ENCODE measurements around the gene DDX55. TPM values are rescaled to one million over a fixed set of nuclear protein-coding genes. Genes with fewer than 3 reads are reported as not detected.

Gene DDX55
- total and polyA plus RNA-seq, 2 donors (not counting 1 experiment from before 2014, with no cell fraction given): 11.2 to 14.9 TPM

GRCh38 chr12:123607756-123608155, 5.9 kb downstream of the DDX55 start:
- no peaks in the 10 kb centered on the region for H3K4me1 ChIP-seq (ENCODE audit: control insufficient read depth, extremely low read depth, insufficient read depth, low read length)
- TF ChIP-seq CTCF (conservative IDR thresholded peaks at IDR 0.05 in 1 of 2, IDR thresholded peaks at IDR 0.05 in 1 of 2; ENCODE audit: low read depth in 1 of 2, low read length in 2 of 2) (no peak), EZH2 (IDR thresholded peaks at IDR 0.05; ENCODE audit: low read length, missing control alignments) (no peak)
- no peak for DNase-seq (ENCODE audit: low read depth in 2 of 2)
- no peak overlapping the region for H3K27ac ChIP-seq (ENCODE audit: insufficient read depth, low read length)
- no peaks in the 10 kb centered on the region for H3K27me3 ChIP-seq (ENCODE audit: control insufficient read depth, insufficient read depth, low read length)
- no peaks in the 10 kb centered on the region for H4K20me1 ChIP-seq (ENCODE audit: control insufficient read depth, extremely low read depth, insufficient read depth, low read length)
- H3K36me3 ChIP-seq (ENCODE audit: control insufficient read depth, insufficient read depth, low read length): peaks cover 19% of the 10 kb centered on the region
- H3K79me2 ChIP-seq (ENCODE audit: control insufficient read depth, insufficient read depth, low read length): peaks cover 27% of the 10 kb centered on the region
- H3K9me3 ChIP-seq (ENCODE audit: control insufficient read depth, insufficient read depth, low read depth, low read length): no peaks in the 10 kb centered on the region
- no peak overlapping the region for H3K9ac ChIP-seq (ENCODE audit: insufficient read depth, low read length)
- no peak overlapping the region for H3K4me3 ChIP-seq (replicated peaks in 1 of 4; ENCODE audit: control extremely low read depth in 1 of 4, insufficient read depth in 1 of 4, low read depth in 3 of 4, low read length in 4 of 4)
- no peak overlapping the region for H3K4me2 ChIP-seq (ENCODE audit: extremely low read depth, insufficient read depth, low read length)
- H2AFZ ChIP-seq (ENCODE audit: low read length): no peak overlapping the region

- no peaks in the 10 kb centered on the region for H4K20me1 ChIP-seq (ENCODE audit: control insufficient read depth, extremely low read depth, insufficient read depth, low read length)
- TF ChIP-seq EZH2 (IDR thresholded peaks at IDR 0.05; ENCODE audit: low read length, missing control alignments) (no peak), CTCF (conservative IDR thresholded peaks at IDR 0.05 in 1 of 2, IDR thresholded peaks at IDR 0.05 in 1 of 2; ENCODE audit: low read depth in 1 of 2, low read length in 2 of 2) (no peak)
- H3K4me1 ChIP-seq (ENCODE audit: control insufficient read depth, extremely low read depth, insufficient read depth, low read length): no peaks in the 10 kb centered on the region
- H2AFZ ChIP-seq (ENCODE audit: low read length): no peak overlapping the region
- no peaks in the 10 kb centered on the region for H3K27me3 ChIP-seq (ENCODE audit: control insufficient read depth, insufficient read depth, low read length)
- H3K79me2 ChIP-seq (ENCODE audit: control insufficient read depth, insufficient read depth, low read length): peaks cover 23% of the 10 kb centered on the region
- H3K9me3 ChIP-seq (ENCODE audit: control insufficient read depth, insufficient read depth, low read depth, low read length): no peaks in the 10 kb centered on the region
- no peak overlapping the region for H3K4me2 ChIP-seq (ENCODE audit: extremely low read depth, insufficient read depth, low read length)
- no peak for DNase-seq (ENCODE audit: low read depth in 2 of 2)
- H3K36me3 ChIP-seq (ENCODE audit: control insufficient read depth, insufficient read depth, low read length): peaks cover 19% of the 10 kb centered on the region
- no peak overlapping the region for H3K27ac ChIP-seq (ENCODE audit: insufficient read depth, low read length)
- H3K9ac ChIP-seq (ENCODE audit: insufficient read depth, low read length): no peak overlapping the region
- no peak overlapping the region for H3K4me3 ChIP-seq (replicated peaks in 1 of 4; ENCODE audit: control extremely low read depth in 1 of 4, insufficient read depth in 1 of 4, low read depth in 3 of 4, low read length in 4 of 4)
These were observed 6.3 kb downstream of the DDX55 start for GRCh38 chr12:123608182-123608581.

GRCh38 chr12:123614110-123614509, 12.2 kb downstream of the DDX55 start:
- no peak overlapping the region for H3K27ac ChIP-seq (ENCODE audit: insufficient read depth, low read length)
- no peaks in the 10 kb centered on the region for H3K27me3 ChIP-seq (ENCODE audit: control insufficient read depth, insufficient read depth, low read length)
- peaks cover 1% of the 10 kb centered on the region for H3K79me2 ChIP-seq (ENCODE audit: control insufficient read depth, insufficient read depth, low read length)
- peaks cover 4% of the 10 kb centered on the region for H3K4me1 ChIP-seq (ENCODE audit: control insufficient read depth, extremely low read depth, insufficient read depth, low read length)
- peaks cover 17% of the 10 kb centered on the region for H3K36me3 ChIP-seq (ENCODE audit: control insufficient read depth, insufficient read depth, low read length)
- H3K4me3 ChIP-seq (replicated peaks in 1 of 4; ENCODE audit: control extremely low read depth in 1 of 4, insufficient read depth in 1 of 4, low read depth in 3 of 4, low read length in 4 of 4): no peak overlapping the region
- DNase-seq (ENCODE audit: low read depth in 2 of 2): no peak
- no peak overlapping the region for H3K9ac ChIP-seq (ENCODE audit: insufficient read depth, low read length)
- no peaks in the 10 kb centered on the region for H4K20me1 ChIP-seq (ENCODE audit: control insufficient read depth, extremely low read depth, insufficient read depth, low read length)
- no peaks in the 10 kb centered on the region for H3K9me3 ChIP-seq (ENCODE audit: control insufficient read depth, insufficient read depth, low read depth, low read length)
- H2AFZ ChIP-seq (ENCODE audit: low read length): no peak overlapping the region
- no peak overlapping the region for H3K4me2 ChIP-seq (ENCODE audit: extremely low read depth, insufficient read depth, low read length)
- TF ChIP-seq EZH2 (IDR thresholded peaks at IDR 0.05; ENCODE audit: low read length, missing control alignments) (no peak), CTCF (conservative IDR thresholded peaks at IDR 0.05 in 1 of 2, IDR thresholded peaks at IDR 0.05 in 1 of 2; ENCODE audit: low read depth in 1 of 2, low read length in 2 of 2) (no peak)

Measured in fibroblast of lung (primary cell).